Colonic mucosa (tissue), 4 donors: ENCODE results near the gene CYGB. TPM values are rescaled to one million over a fixed set of nuclear protein-coding genes. Genes with fewer than 3 reads are reported as not detected.
A peak's percentile ranks its signal among the peaks of the same experiment; 100 is the strongest.

ENCODE experiments used
- DNase-seq: peaks from one replicate; pipeline ENCODE4 v3.0.0-alpha.2; 2020
- H3K27ac ChIP-seq: fragments of 200-600 bp; one replicate; pipeline ENCODE4 v1.8.0; 2021
- H3K27me3 ChIP-seq: fragments of 200-600 bp; one replicate; pipeline ENCODE4 v1.8.0; 2021
- H3K36me3 ChIP-seq: fragments of 200-600 bp; one replicate; pipeline ENCODE4 v1.8.0; 2021
- H3K4me1 ChIP-seq: fragments of 200-600 bp; one replicate; pipeline ENCODE4 v1.8.0; 2021; ENCODE audit warnings: mild to moderate bottlenecking
- H3K4me3 ChIP-seq: fragments of 200-600 bp; one replicate; pipeline ENCODE4 v1.8.0; 2021
- H3K9ac ChIP-seq, 2 donors: one replicate each; pipeline ENCODE4 v1.7.0; 2013; ENCODE audit warnings: control low read depth in 2 of 2, low read depth in 2 of 2, low read length in 2 of 2
- H3K9me3 ChIP-seq: fragments of 200-600 bp; one replicate; pipeline ENCODE4 v1.8.0; 2021
- CTCF ChIP-seq: fragments of 200-600 bp; IDR thresholded peaks from one replicate; pipeline ENCODE4 v1.8.0; 2022; ENCODE audit warnings: antibody characterized with exemption, mild to moderate bottlenecking
- intact Hi-C: fragments of 100-400 bp; cut with DNase I; formaldehyde crosslinking; loops from one replicate; pipeline ENCODE4 v1.14.1; 2022
- total RNA-seq, 2 donors: library from RNA; stranded (reverse); fragmentation: NEBNext Ultra II Directional in 1 of 2; extraction: Animal tissue kit (Norgen Biotek cat#: 25700) in 1 of 2; gene quantifications; one replicate each; pipeline ENCODE4 v1.2.1, GENCODE V29; 2021
- donor health status: healthy.
- donor health status: DM: no; HTN: no; CAD: no.
- donor health status: DM: no; HTN: no; CAD: no.

The CYGB gene
- total RNA-seq, 2 donors from 2014 or later: 4.7 to 9.9 TPM

GRCh38 chr17:76558198-76559095, 20.9 kb upstream of the CYGB start:
- peak; percentile 50 for TF ChIP-seq CTCF
- peak overlapping the region; percentile 72 to 96 for H3K9ac ChIP-seq
- H3K9me3 ChIP-seq: no peaks in the 10 kb centered on the region
- intact Hi-C loops: loop anchor here (10.0 kb wide), 2 partner anchors 126 to 156 kb away; partner anchors contain the start of gene MXRA7
- peaks cover 6% of the 10 kb centered on the region for H3K4me1 ChIP-seq
- DNase-seq: peak; percentile 52
- H3K27me3 ChIP-seq: no peaks in the 10 kb centered on the region
- H3K36me3 ChIP-seq: peaks cover 3% of the 10 kb centered on the region
- peak overlapping the region; percentile 81 for H3K27ac ChIP-seq
- H3K4me3 ChIP-seq: peak overlapping the region; percentile 83

GRCh38 chr17:76557368-76558197, 20.1 kb upstream of the CYGB start:
- Histone ChIP-seq H3K9ac (peak overlapping the region; percentile 72 to 96), H3K4me3 (peak overlapping the region; percentile 83), H3K27ac (peak overlapping the region; percentile 81), H3K27me3 (no peaks in the 10 kb centered on the region), H3K4me1 (peaks cover 6% of the 10 kb centered on the region), H3K9me3 (no peaks in the 10 kb centered on the region), H3K36me3 (peaks cover 3% of the 10 kb centered on the region)
- peak; percentile 96 for DNase-seq
- intact Hi-C loops: loop anchor here (10.0 kb wide), 2 partner anchors 127 to 157 kb away; partner anchors contain the start of gene MXRA7
- TF ChIP-seq CTCF: peak; percentile 31

GRCh38 chr17:76556765-76557367, 19.4 kb upstream of the CYGB start:
- intact Hi-C loops: loop anchor here (10.0 kb wide), 2 partner anchors 128 to 158 kb away; partner anchors contain the start of gene MXRA7
- Histone ChIP-seq H3K36me3 (peaks cover 3% of the 10 kb centered on the region), H3K4me3 (peak overlapping the region; percentile 83), H3K4me1 (peaks cover 6% of the 10 kb centered on the region), H3K9ac (peak overlapping the region; percentile 53 to 96), H3K9me3 (no peaks in the 10 kb centered on the region), H3K27ac (peak overlapping the region; percentile 81), H3K27me3 (no peaks in the 10 kb centered on the region)
- TF ChIP-seq CTCF: no peak
- no peak for DNase-seq

GRCh38 chr17:76554131-76554530, 16.6 kb upstream of the CYGB start:
- no peak for TF ChIP-seq CTCF

More at GRCh38 chr17:76554131-76554530, 16.6 kb upstream of the CYGB start:
- Histone ChIP-seq H3K9ac (no peak overlapping the region), H3K9me3 (no peaks in the 10 kb centered on the region), H3K27me3 (no peaks in the 10 kb centered on the region), H3K4me1 (no peaks in the 10 kb centered on the region), H3K4me3 (no peak overlapping the region), H3K27ac (no peak overlapping the region), H3K36me3 (no peaks in the 10 kb centered on the region)
- intact Hi-C loops: loop anchor here (10.0 kb wide), 2 partner anchors 131 to 161 kb away; partner anchors contain the start of gene MXRA7
- no peak for DNase-seq
